AG04449 (cell line): ENCODE results near the gene EML6.

ENCODE experiments used
- CTCF ChIA-PET: fragments of 350-600 bp; formaldehyde crosslinking; extraction: SDS; loops from one replicate; lab custom pipeline; 2021; ENCODE audit warnings: antibody characterized with exemption; lab: Yijun Ruan, JAX
- POLR2A ChIA-PET: fragments of 400-600, 350-600 bp; formaldehyde crosslinking; extraction: SDS; loops from one replicate; lab custom pipeline; 2020; ENCODE audit warnings: antibody characterized with exemption, inconsistent platforms; lab: Yijun Ruan, JAX
- DNase-seq: peaks from one replicate; pipeline ENCODE4 v3.0.0-alpha.2; 2010; ENCODE audit warnings: low read depth, low spot score
- H3K4me3 ChIP-seq: 2 replicates; pipeline ENCODE4 v1.5.1; 2011; ENCODE audit warnings: low read depth, mild to moderate bottlenecking, control low read depth, low read length
- CTCF ChIP-seq: IDR thresholded peaks from one replicate; pipeline ENCODE4 v1.5.1; 2011; ENCODE audit warnings: mild to moderate bottlenecking, moderate library complexity, low read length, control low read depth, inconsistent platforms; ENCODE audit not compliant: insufficient read depth; ENCODE audit errors: missing control alignments

The EML6 gene

GRCh38 chr2:54879598-54880332 lies 156.3 kb downstream of the EML6 start:
- POLR2A ChIA-PET, result no interaction called here
- no peak for TF ChIP-seq CTCF
- no peak overlapping the region for H3K4me3 ChIP-seq
- no peak for DNase-seq
- CTCF ChIA-PET, result interaction anchor here (0.9 to 4.1 kb wide), 5 partner anchors 15 to 41 kb away, joined by 3 to 13 read pairs (median 4); no protein-coding TSS in a partner anchor

- no peak overlapping the region for H3K4me3 ChIP-seq
- ChIA-PET CTCF (interaction anchor here (0.9 to 4.1 kb wide), 5 partner anchors 14 to 774 kb away, joined by 3 to 13 read pairs (median 3); no protein-coding TSS in a partner anchor), POLR2A (no interaction called here)
- no peak for TF ChIP-seq CTCF
- DNase-seq, result no peak
Measured at GRCh38 chr2:54880428-54880827, 157.0 kb downstream of the EML6 start.

GRCh38 chr2:54881759-54882158 lies 158.3 kb downstream of the EML6 start:
- POLR2A ChIA-PET, result no interaction called here
- TF ChIP-seq CTCF, result no peak
- CTCF ChIA-PET, result interaction anchor here (3.3 to 4.1 kb wide), 2 partner anchors 18 to 43 kb away, joined by 10 to 13 read pairs; no protein-coding TSS in a partner anchor
- no peak for DNase-seq
- no peak overlapping the region for H3K4me3 ChIP-seq

- no peak for TF ChIP-seq CTCF
- ChIA-PET POLR2A (no interaction called here), CTCF (interaction anchor here (7.1 kb wide), 1 partner anchor 14 kb away, joined by 66 read pairs; no protein-coding TSS in a partner anchor)
- H3K4me3 ChIP-seq, result no peak overlapping the region
- no peak for DNase-seq
Measured at GRCh38 chr2:54885891-54886290, 162.4 kb downstream of the EML6 start.

DNA sequence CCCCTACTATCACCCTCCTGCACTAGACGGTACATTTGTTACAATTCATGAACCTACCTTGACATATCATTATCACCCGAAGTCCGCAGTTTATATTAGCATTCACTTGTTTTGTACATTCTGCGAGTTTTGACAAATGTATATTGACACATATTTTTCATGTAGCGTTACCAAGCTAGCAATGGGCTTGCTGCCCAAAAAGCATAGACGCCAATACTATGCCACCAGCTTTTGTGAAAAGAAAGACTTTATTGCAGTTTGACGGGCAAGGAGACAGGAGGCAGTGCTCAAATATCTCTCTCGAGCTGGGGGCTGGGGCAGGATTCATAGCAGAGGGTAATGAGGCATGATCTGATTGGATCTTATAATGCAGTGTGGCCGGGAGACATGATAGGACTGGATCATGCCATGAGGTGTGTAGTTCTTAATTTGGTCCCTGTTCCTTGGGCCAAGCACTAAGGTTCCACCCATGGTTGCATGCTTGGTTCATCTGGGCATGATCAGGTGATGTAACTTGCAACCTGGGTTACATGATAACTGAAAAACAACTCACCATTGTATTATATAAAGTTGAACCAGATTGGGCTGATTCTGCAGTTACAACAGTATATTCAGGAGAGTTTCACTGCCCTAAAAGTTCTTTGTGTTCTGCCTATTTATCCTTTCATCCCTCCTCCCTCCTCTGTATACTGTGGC lies 164.5 kb downstream of the EML6 start:
- POLR2A ChIA-PET, result no interaction called here
- DNase-seq, result no peak
- no peak for TF ChIP-seq CTCF
- CTCF ChIA-PET, result interaction anchor here (1.6 to 7.1 kb wide), 2 partner anchors 11 kb away, joined by 4 to 66 read pairs; no protein-coding TSS in a partner anchor
- H3K4me3 ChIP-seq, result no peak overlapping the region

- no peak for DNase-seq
- H3K4me3 ChIP-seq, result no peak overlapping the region
- CTCF ChIA-PET, result interaction anchor here (1.6 to 7.1 kb wide), 2 partner anchors 10 to 12 kb away, joined by 4 to 66 read pairs; no protein-coding TSS in a partner anchor
- TF ChIP-seq CTCF, result no peak
- POLR2A ChIA-PET, result no interaction called here
Measured at GRCh38 chr2:54889053-54889452, 165.6 kb downstream of the EML6 start.
